Calu3 (cell line): ENCODE data around the gene ADAD1. TPM values are rescaled to one million over a fixed set of nuclear protein-coding genes. Genes with fewer than 3 reads are reported as not detected.
"Not testable (repeated sequence)": the region's sequence is repeated elsewhere in the genome, so short reads cannot be mapped to it uniquely, and the experiment has no call there.

ENCODE experiments used
- BruUV-seq: library from RNA; stranded (reverse); fragments of 400-500 nt; replicated peaks from 2 replicates; lab custom pipeline; 2021; lab: Mats Ljungman, UMichigan
- CTCF ChIA-PET: fragments of 300-600 bp; sonication (Branson Sonifier 250); formaldehyde crosslinking; loops from one replicate; lab custom pipeline; 2022; ENCODE audit warnings: antibody characterized with exemption; lab: Charles Lee
- DNase-seq: peaks from one replicate; pipeline ENCODE4 v3.0.0; 2022
- H3K27ac Mint-ChIP-seq: one replicate; pipeline ENCODE4 v1.8.0; 2022; ENCODE audit warnings: mixed read lengths; ENCODE audit not compliant: unreplicated experiment
- H3K27me3 Mint-ChIP-seq: one replicate; pipeline ENCODE4 v1.8.0; 2022; ENCODE audit warnings: mixed read lengths; ENCODE audit not compliant: unreplicated experiment
- H3K36me3 Mint-ChIP-seq: one replicate; pipeline ENCODE4 v1.8.0; 2022; ENCODE audit warnings: mild to moderate bottlenecking, moderate library complexity, mixed read lengths; ENCODE audit not compliant: insufficient read depth, unreplicated experiment
- H3K4me1 Mint-ChIP-seq: one replicate; pipeline ENCODE4 v1.8.0; 2022; ENCODE audit warnings: mild to moderate bottlenecking, low read depth, mixed read lengths; ENCODE audit not compliant: unreplicated experiment
- H3K4me3 Mint-ChIP-seq: one replicate; pipeline ENCODE4 v1.8.0; 2022; ENCODE audit warnings: mild to moderate bottlenecking, low read depth, moderate library complexity, mixed read lengths; ENCODE audit not compliant: unreplicated experiment
- H3K9me3 Mint-ChIP-seq: one replicate; pipeline ENCODE4 v1.8.0; 2022; ENCODE audit warnings: low read depth, mixed read lengths; ENCODE audit not compliant: unreplicated experiment
- CTCF ChIP-seq: fragments of 200-600 bp; IDR thresholded peaks from one replicate; pipeline ENCODE4 v1.8.0; 2022; ENCODE audit warnings: antibody characterized with exemption; ENCODE audit not compliant: unreplicated experiment
- intact Hi-C: fragments of 100-400 bp; cut with micrococcal nuclease; formaldehyde crosslinking; loops from one replicate; pipeline ENCODE4 v1.10.0; 2022; ENCODE audit not compliant: unreplicated experiment
- total RNA-seq: library from RNA; stranded (reverse); gene quantifications from 2 replicates; pipeline ENCODE4 v1.2.3, GENCODE V29; 2022

Gene ADAD1
- total RNA-seq, 1 experiment from 2014 or later: not detected

- Mint-ChIP-seq H3K27me3 (no peaks in the 10 kb centered on the region), H3K27ac (no peak overlapping the region), H3K4me3 (no peak overlapping the region), H3K36me3 (no peaks in the 10 kb centered on the region), H3K4me1 (no peaks in the 10 kb centered on the region), H3K9me3 (peaks cover under 1% of the 10 kb centered on the region)
- intact Hi-C loops: no loop called here
- BruUV-seq: no TSS peak
- no peak for DNase-seq
- no peak for TF ChIP-seq CTCF
- CTCF ChIA-PET: no interaction called here
Measured at GRCh38 chr4:122360754-122361153, 18.1 kb upstream of the ADAD1 start.

- Mint-ChIP-seq H3K4me3 (no peak overlapping the region), H3K27ac (no peak overlapping the region), H3K27me3 (no peaks in the 10 kb centered on the region), H3K4me1 (no peaks in the 10 kb centered on the region), H3K36me3 (no peaks in the 10 kb centered on the region), H3K9me3 (peaks cover 7% of the 10 kb centered on the region)
- CTCF ChIA-PET: no interaction called here
- intact Hi-C loops: no loop called here
- BruUV-seq: no TSS peak
- no peak for TF ChIP-seq CTCF
- DNase-seq: no peak
Measured at GRCh38 chr4:122364700-122365404, 14.0 kb upstream of the ADAD1 start.

GRCh38 chr4:122368786-122369185, 10.0 kb upstream of the ADAD1 start:
- H3K27ac Mint-ChIP-seq, CTCF ChIA-PET, H3K4me3 Mint-ChIP-seq, H3K4me1 Mint-ChIP-seq, H3K9me3 Mint-ChIP-seq, H3K27me3 Mint-ChIP-seq, intact Hi-C loops, BruUV-seq, DNase-seq, H3K36me3 Mint-ChIP-seq: not testable (repeated sequence)

GRCh38 chr4:122377352-122377751, 1.5 kb upstream of the ADAD1 start:
- no TSS peak for BruUV-seq
- CTCF ChIA-PET: no interaction called here
- intact Hi-C loops: no loop called here
- H3K27me3 Mint-ChIP-seq: no peaks in the 10 kb centered on the region
- no peak for TF ChIP-seq CTCF
- H3K36me3 Mint-ChIP-seq: no peaks in the 10 kb centered on the region
- H3K4me3 Mint-ChIP-seq: no peak overlapping the region
- H3K9me3 Mint-ChIP-seq: no peaks in the 10 kb centered on the region
- H3K27ac Mint-ChIP-seq: no peak overlapping the region
- DNase-seq: no peak
- no peaks in the 10 kb centered on the region for H3K4me1 Mint-ChIP-seq

- no peak for TF ChIP-seq CTCF
- Mint-ChIP-seq H3K4me1 (no peaks in the 10 kb centered on the region), H3K27me3 (no peaks in the 10 kb centered on the region), H3K4me3 (no peak overlapping the region), H3K36me3 (no peaks in the 10 kb centered on the region), H3K9me3 (no peaks in the 10 kb centered on the region), H3K27ac (no peak overlapping the region)
- intact Hi-C loops: no loop called here
- CTCF ChIA-PET: interaction anchor here (0.7 kb wide), 1 partner anchor 398 kb away, joined by 3 read pairs; no protein-coding TSS in a partner anchor
- no peak for DNase-seq
- no TSS peak for BruUV-seq
Measured at GRCh38 chr4:122379239-122379638, 428 bp downstream of the ADAD1 start.
